Subcutaneous abdominal adipose tissue (tissue), 5 donors: ENCODE data around the gene TUBB1.
A peak's percentile ranks its signal among the peaks of the same experiment; 100 is the strongest.

Experiments used
- H3K27ac ChIP-seq: one replicate; pipeline ENCODE4 v1.7.0; 2013; ENCODE audit warnings: low read depth, mild to moderate bottlenecking, inconsistent platforms, low read length, moderate library complexity
- H3K27me3 ChIP-seq, 5 donors: one replicate each; pipeline ENCODE4 v1.7.0; 2013; ENCODE audit warnings: low read length in 5 of 5, inconsistent platforms in 1 of 5; ENCODE audit not compliant: control insufficient read depth in 5 of 5, insufficient read depth in 4 of 5
- H3K36me3 ChIP-seq, 5 donors: one replicate each; pipeline ENCODE4 v1.7.0; 2013; ENCODE audit warnings: low read length in 5 of 5; ENCODE audit not compliant: control insufficient read depth in 5 of 5, insufficient read depth in 5 of 5
- H3K4me1 ChIP-seq, 5 donors: one replicate each; pipeline ENCODE4 v1.7.0; 2013; ENCODE audit warnings: low read length in 5 of 5, mild to moderate bottlenecking in 3 of 5, moderate library complexity in 1 of 5; ENCODE audit not compliant: control insufficient read depth in 5 of 5, insufficient read depth in 5 of 5
- H3K4me3 ChIP-seq, 5 donors: one replicate each; pipeline ENCODE4 v1.7.0; 2013; ENCODE audit warnings: low read length in 5 of 5, low read depth in 1 of 5
- H3K9ac ChIP-seq, 5 donors: one replicate each; pipeline ENCODE4 v1.7.0; 2013; ENCODE audit warnings: low read length in 5 of 5, mild to moderate bottlenecking in 4 of 5, moderate library complexity in 3 of 5
- H3K9me3 ChIP-seq, 5 donors: one replicate each; pipeline ENCODE4 v1.7.0; 2013; ENCODE audit warnings: low read length in 5 of 5; ENCODE audit not compliant: control insufficient read depth in 5 of 5
- donor health status: healthy.
- donor health status: healthy.
- donor health status: healthy.
- donor health status: healthy.
- donor health status: healthy.

TUBB1 gene

DNA sequence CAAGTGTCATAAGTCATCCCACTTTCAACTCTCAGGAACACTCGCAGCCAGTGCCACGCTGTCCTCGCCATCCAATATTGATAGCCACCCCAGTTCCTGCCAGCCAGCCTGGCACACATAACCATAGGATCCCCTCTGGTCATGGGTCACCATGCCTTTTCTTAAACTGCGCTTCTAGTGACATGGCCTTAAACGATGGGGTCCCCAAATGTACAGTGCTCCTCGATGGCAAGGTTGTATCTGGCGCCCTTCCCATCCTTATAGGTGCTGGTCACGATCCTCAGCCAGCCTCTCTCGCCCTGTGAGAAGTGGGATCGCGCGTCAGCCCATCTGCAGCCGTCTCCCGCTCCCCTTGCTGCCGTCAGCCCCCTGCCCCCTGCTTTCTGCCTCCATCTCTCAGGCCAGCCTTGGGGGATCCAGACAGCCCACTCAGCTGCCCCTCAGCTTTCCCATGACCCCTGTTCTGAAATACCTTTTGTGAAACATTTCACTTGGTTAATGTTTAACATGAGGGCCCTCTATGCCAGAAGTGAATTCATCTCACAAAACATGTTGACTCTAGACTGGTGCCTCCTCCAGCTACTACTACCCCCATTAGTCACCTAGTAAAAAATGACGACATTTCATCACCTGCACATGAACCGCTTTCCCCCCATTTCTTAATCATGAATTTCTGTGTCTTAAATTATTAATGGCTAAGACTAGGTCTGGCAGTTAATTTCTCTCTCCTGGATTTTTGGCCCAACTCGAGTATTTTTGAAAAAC is 23.6 kb upstream of the TUBB1 start:
- Histone ChIP-seq H3K9me3 (no peaks in the 10 kb centered on the region), H3K36me3 (peaks cover 15 to 97% (median 87%) of the 10 kb centered on the region in 5 donors), H3K27me3 (no peaks in the 10 kb centered on the region), H3K4me1 (peaks cover 0 to 3% (median 0%) of the 10 kb centered on the region in 5 donors), H3K9ac (no peak overlapping the region), H3K27ac (no peak overlapping the region), H3K4me3 (no peak overlapping the region)

DNA sequence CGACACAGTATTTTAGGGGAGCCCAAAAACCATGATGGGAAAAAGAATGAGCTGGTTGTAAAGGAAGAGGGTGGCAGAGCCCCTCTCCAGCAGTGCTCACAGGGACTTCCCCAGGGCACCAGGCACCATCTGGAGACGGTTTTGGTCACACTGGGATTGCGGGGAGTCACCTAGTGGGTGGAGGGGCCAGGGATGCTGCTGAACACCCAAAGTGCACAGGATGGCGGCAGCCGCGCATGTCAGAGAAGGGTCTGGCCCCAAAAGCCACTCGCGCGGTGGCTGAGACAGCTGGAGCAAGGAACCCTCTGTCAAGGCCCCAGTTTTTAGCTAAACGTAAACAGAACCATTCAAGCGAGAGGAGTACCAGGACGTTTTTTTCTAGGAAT is 23.0 kb upstream of the TUBB1 start:
- Histone ChIP-seq H3K36me3 (peaks cover 15 to 97% (median 86%) of the 10 kb centered on the region in 5 donors), H3K4me1 (peaks cover 0 to 3% (median 0%) of the 10 kb centered on the region in 5 donors), H3K4me3 (no peak overlapping the region), H3K9ac (no peak overlapping the region), H3K27me3 (no peaks in the 10 kb centered on the region), H3K9me3 (no peaks in the 10 kb centered on the region), H3K27ac (no peak overlapping the region)

- Histone ChIP-seq H3K4me1 (peaks cover 0 to 3% (median 0%) of the 10 kb centered on the region in 5 donors), H3K27me3 (no peaks in the 10 kb centered on the region), H3K27ac (no peak overlapping the region), H3K36me3 (peaks cover 6 to 98% (median 86%) of the 10 kb centered on the region in 5 donors), H3K9ac (no peak overlapping the region), H3K9me3 (no peaks in the 10 kb centered on the region), H3K4me3 (no peak overlapping the region)
Observed at GRCh38 chr20:58997141-58997770, 22.0 kb upstream of the TUBB1 start.

- no peak overlapping the region for H3K4me3 ChIP-seq
- no peaks in the 10 kb centered on the region for H3K9me3 ChIP-seq
- peaks cover 3 to 97% (median 82%) of the 10 kb centered on the region in 5 donors for H3K36me3 ChIP-seq
Observed at GRCh38 chr20:58998656-58999055, 20.6 kb upstream of the TUBB1 start.

DNA sequence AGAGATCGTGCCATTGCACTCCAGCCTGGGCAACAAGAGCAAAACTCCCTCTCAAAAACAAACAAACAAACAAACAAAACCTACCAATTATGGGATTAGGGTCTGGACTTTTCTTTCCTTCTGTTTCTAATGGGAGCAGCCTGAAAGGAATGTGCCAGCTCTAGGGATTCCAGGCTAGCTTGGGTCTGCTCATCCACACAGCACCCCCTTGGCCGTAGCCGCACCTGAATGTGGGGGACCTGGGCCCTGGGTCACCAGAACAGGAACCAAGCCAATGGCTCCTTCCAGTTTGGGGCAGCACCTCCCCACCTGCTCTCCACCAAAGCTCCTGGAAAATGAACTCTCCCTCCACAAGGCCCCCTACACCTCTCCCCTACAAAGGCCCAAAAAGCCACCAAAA is 18.9 kb upstream of the TUBB1 start:
- H3K36me3 ChIP-seq: peaks cover 3 to 87% (median 74%) of the 10 kb centered on the region in 5 donors

More at GRCh38 chr20:58998656-58999055, 20.6 kb upstream of the TUBB1 start:
- Histone ChIP-seq H3K27me3 (no peaks in the 10 kb centered on the region), H3K9ac (no peak overlapping the region), H3K27ac (no peak overlapping the region), H3K4me1 (peaks cover 0 to 17% (median 7%) of the 10 kb centered on the region in 5 donors)

DNA sequence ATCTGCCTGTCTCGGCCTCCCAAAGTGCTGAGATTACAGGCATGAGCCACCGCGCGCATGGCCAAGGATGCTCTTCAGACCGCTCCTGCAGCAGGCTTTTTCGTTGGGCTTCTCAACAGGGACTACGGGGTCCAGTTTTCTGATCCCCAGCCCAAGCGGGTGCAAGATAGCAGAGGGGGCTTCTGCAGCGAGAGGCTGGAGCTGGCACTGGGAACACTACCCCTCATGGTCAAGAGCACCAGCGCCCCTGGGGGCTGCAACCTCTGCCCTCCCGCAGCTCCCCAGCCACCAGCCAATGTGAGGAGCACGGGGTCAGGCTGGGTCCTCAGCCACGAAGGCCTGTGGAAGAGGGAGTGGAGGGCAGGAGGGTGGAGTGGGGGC is 18.2 kb upstream of the TUBB1 start:
- H3K4me1 ChIP-seq: peaks cover 7 to 41% (median 28%) of the 10 kb centered on the region in 5 donors
- H3K9ac ChIP-seq: no peak overlapping the region
- peaks cover 3 to 80% (median 66%) of the 10 kb centered on the region in 5 donors for H3K36me3 ChIP-seq
- H3K9me3 ChIP-seq: no peaks in the 10 kb centered on the region
- no peak overlapping the region for H3K27ac ChIP-seq
- no peaks in the 10 kb centered on the region for H3K27me3 ChIP-seq
- no peak overlapping the region for H3K4me3 ChIP-seq

More for the DNA sequence above, 18.9 kb upstream of the TUBB1 start:
- H3K4me3 ChIP-seq: no peak overlapping the region
- no peaks in the 10 kb centered on the region for H3K9me3 ChIP-seq
- no peak overlapping the region for H3K9ac ChIP-seq
- no peak overlapping the region for H3K27ac ChIP-seq
- H3K4me1 ChIP-seq: peaks cover 2 to 34% (median 21%) of the 10 kb centered on the region in 5 donors
- H3K27me3 ChIP-seq: no peaks in the 10 kb centered on the region

DNA sequence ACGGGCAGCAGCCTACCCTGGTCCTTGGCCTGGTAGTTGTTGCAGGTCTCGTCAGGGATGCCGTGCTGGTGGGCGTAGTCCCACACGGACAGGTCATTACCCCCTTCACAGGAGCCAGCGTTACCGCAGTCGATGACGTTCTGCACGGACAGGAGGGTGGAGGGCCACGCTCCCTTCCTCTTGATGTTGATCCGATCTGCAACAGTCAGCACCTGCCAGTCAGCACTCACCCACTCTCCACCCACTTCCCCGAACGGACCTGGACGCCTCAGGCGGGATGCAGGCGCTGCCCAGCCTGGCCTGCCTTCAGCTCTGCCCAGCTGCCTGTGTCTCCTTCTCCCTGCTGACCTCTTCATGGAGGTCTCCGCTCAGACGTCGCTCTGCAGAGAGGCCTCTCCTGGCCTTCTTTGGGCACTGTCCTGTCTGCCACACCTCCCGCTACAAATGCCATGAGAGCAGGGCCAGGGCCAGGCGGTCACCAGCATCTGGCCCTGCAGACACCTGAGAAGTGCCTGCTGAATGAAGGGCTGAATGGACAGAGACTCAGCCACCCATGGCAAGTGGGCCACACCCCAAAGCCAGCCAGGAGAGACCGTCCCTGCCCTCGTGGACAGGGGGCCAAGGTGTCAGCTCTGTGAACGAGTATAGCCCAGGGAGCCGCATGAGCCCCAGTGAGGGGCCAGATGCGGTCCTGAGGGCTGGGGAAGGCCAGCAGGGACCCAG is 17.6 kb upstream of the TUBB1 start:
- Histone ChIP-seq H3K4me3 (no peak overlapping the region), H3K9ac (no peak overlapping the region), H3K9me3 (no peaks in the 10 kb centered on the region), H3K27ac (no peak overlapping the region), H3K36me3 (peaks cover 3 to 74% (median 61%) of the 10 kb centered on the region in 5 donors), H3K4me1 (peaks cover 7 to 47% (median 34%) of the 10 kb centered on the region in 5 donors), H3K27me3 (no peaks in the 10 kb centered on the region)

DNA sequence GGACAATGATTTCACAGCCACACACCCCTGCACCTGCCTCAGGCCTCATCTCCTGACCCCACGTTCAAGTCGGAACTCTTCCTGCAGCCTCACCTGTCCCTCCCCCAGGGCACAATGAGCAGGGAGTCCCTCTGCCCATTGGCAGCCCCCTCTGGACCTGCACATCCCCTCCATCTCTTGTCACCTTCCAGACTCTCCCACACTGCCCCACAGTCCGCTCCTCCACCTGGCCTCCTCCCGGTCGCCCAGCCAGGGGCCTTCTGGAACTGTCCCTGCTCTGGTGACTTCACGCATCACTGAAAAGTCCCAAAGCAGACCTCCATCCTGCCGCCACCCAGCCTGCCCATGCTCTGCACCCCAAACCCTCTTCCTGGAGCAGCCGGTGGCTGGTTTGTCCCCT is 16.8 kb upstream of the TUBB1 start:
- H3K36me3 ChIP-seq: peaks cover 3 to 67% (median 53%) of the 10 kb centered on the region in 5 donors

GRCh38 chr20:59002874-59003399 is 16.3 kb upstream of the TUBB1 start:
- H3K27ac ChIP-seq: no peak overlapping the region
- peak overlapping the region in 1 of 5 donors; percentile 23 for H3K9ac ChIP-seq
- no peak overlapping the region for H3K4me3 ChIP-seq
- H3K27me3 ChIP-seq: no peaks in the 10 kb centered on the region
- H3K9me3 ChIP-seq: no peaks in the 10 kb centered on the region
- H3K36me3 ChIP-seq: peaks cover under 1 to 61% (median 47%) of the 10 kb centered on the region in 5 donors
- peaks cover 7 to 56% (median 41%) of the 10 kb centered on the region in 5 donors for H3K4me1 ChIP-seq

More for the DNA sequence above, 16.8 kb upstream of the TUBB1 start:
- Histone ChIP-seq H3K9ac (no peak overlapping the region), H3K9me3 (no peaks in the 10 kb centered on the region), H3K4me3 (no peak overlapping the region), H3K27me3 (no peaks in the 10 kb centered on the region), H3K27ac (no peak overlapping the region), H3K4me1 (peaks cover 7 to 51% (median 36%) of the 10 kb centered on the region in 5 donors)
